Spinal cord (tissue), 10 donors: Measurements from ENCODE around the gene EPO. TPM values are rescaled to one million over a fixed set of nuclear protein-coding genes. Genes with fewer than 3 reads are reported as not detected.

ENCODE experiments used
- DNase-seq, 6 donors: peaks; one replicate each; pipeline versions ENCODE4 v3.0.0 to v3.0.0-alpha.2; 2013 to 2015; ENCODE audit warnings: low spot score in 6 of 6, low read depth in 4 of 6
- H3K27ac ChIP-seq: one replicate; pipeline ENCODE4 v1.5.1; 2013; ENCODE audit warnings: low read depth, low read length, control low read depth
- H3K27me3 ChIP-seq: one replicate; pipeline ENCODE4 v1.6.1; 2013; ENCODE audit warnings: low read length; ENCODE audit not compliant: control insufficient read depth, insufficient read depth
- H3K36me3 ChIP-seq: one replicate; pipeline ENCODE4 v1.6.1; 2013; ENCODE audit warnings: low read length; ENCODE audit not compliant: control insufficient read depth, insufficient read depth
- H3K4me1 ChIP-seq: one replicate; pipeline ENCODE4 v1.6.1; 2013; ENCODE audit warnings: low read length; ENCODE audit not compliant: control insufficient read depth, insufficient read depth
- H3K4me3 ChIP-seq: one replicate; pipeline ENCODE4 v1.5.1; 2013; ENCODE audit warnings: low read depth, low read length, control low read depth
- H3K9me3 ChIP-seq: one replicate; pipeline ENCODE4 v1.6.1; 2013; ENCODE audit warnings: low read length; ENCODE audit not compliant: control insufficient read depth, insufficient read depth
- WGBS: methylation state at CpG from one replicate; pipeline ENCODE4 v1.1.5; 2013; ENCODE audit warnings: missing lambda C conversion rate; ENCODE audit not compliant: insufficient coverage; 5-methylcytosine and 5-hydroxymethylcytosine counted together
- long read RNA-seq, 4 donors: transcript quantifications; one replicate each; lab custom pipeline, GENCODE V29; 2026
- polyA plus RNA-seq, 2 donors: library from polyadenylated mRNA; unstranded; fragments of 120-200 nt; gene quantifications; one replicate each; pipeline ENCODE4 v1.2.1, GENCODE V29; 2013; ENCODE audit not compliant: insufficient read length in 2 of 2
- total RNA-seq, 2 donors: library from RNA; depleted of rRNA in 1 of 2; stranded (reverse); fragments of 120-200 nt in 1 of 2; fragments of >200 nt in 1 of 2; gene quantifications; one replicate each; pipeline versions ENCODE4 v1.2.3 to v1.2.4, GENCODE V29; 2013 to 2014
- donor health status: healthy.

The EPO gene
- total RNA-seq (under 1 TPM in 1 of 2 donors, not detected in 1; 0.28 TPM), polyA plus RNA-seq (under 1 TPM; 0.44 TPM)
- long read RNA-seq, donor 1 = 0 reads
- long read RNA-seq, donor 2, partial matches to known transcripts = 0 of 1 reads
- long read RNA-seq, donor 2, other reads (novel, unspliced or antisense) = 0 of 1 reads
- long read RNA-seq, donor 3 = 0 reads
- long read RNA-seq, donor 4 = 0 reads

- Histone ChIP-seq H3K4me3 (no peak within 1 kb of the TSS), H3K36me3 (no peaks in the 10 kb centered on the region), H3K4me1 (peaks cover 5% of the 10 kb centered on the region), H3K9me3 (no peaks in the 10 kb centered on the region), H3K27ac (no peak within 1 kb of the TSS), H3K27me3 (peaks cover 37% of the 10 kb centered on the region)
- WGBS = 1% methylated on average over 21 of the region's 21 CpGs
- no peak for DNase-seq
These were observed at the start of gene EPO for GRCh38 chr7:100720279-100720670. TSS of gene EPO (plus strand) at chr7:100720468. CDS start at chr7:100720981, 513 bp downstream.

GRCh38 chr7:100671353-100672327 is 48.6 kb upstream of the EPO start:
- DNase-seq = no peak
- WGBS = 91% methylated on average over 15 of the region's 18 CpGs
- Histone ChIP-seq H3K27ac (no peak overlapping the region), H3K36me3 (peaks cover 9% of the 10 kb centered on the region), H3K4me3 (no peak overlapping the region), H3K9me3 (no peaks in the 10 kb centered on the region), H3K4me1 (peaks cover 19% of the 10 kb centered on the region), H3K27me3 (no peaks in the 10 kb centered on the region)

DNA sequence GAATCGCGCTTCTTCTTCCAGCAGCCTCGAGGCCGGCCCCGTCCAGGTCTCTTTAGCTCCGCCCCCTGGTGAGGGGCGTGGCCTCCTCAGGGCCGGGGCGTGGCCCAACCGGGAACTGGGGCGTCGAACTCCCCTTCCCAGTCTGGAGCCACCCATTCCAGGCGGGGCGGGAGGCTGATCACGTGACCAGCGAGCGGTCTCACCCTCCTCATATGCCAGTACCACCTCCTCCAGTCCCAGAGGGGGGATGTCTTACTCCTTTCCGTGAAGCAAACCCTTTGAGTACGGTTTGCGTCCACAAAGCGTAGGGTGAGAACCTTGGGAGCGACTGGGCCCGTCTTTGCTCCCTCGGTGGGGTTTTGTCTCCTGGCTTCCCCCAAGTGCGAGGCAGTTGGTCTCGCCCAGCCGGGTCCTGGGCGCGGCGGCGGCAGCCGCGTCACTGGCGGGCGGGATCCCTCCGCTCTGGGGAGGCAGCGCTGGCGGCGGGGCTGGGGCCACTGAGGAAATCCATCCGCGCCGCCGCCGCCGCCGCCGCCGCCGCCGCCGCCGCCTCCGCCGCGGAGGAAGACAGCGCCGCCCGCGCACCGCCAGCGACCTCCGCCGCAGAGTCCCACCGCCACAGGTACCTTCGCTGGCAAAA is 46.8 kb upstream of the EPO start, which contains the start of gene GNB2:
Gene GNB2, plus strand, starts transcription at position 439 of the 640 bp plus-strand sequence. CDS start 2,526 bp downstream, outside the sequence.
- H3K9me3 ChIP-seq = no peaks in the 10 kb centered on the region
- H3K4me3 ChIP-seq = peak within 1 kb of the TSS; percentile 97
- peaks cover 27% of the 10 kb centered on the region for H3K36me3 ChIP-seq
- WGBS = 0% methylated on average over 65 of the region's 65 CpGs
- peak within 1 kb of the TSS; percentile 99 for H3K27ac ChIP-seq
- peak; percentile 94 to 99 (median 97) for DNase-seq
- peaks cover 28% of the 10 kb centered on the region for H3K4me1 ChIP-seq
- no peaks in the 10 kb centered on the region for H3K27me3 ChIP-seq

GRCh38 chr7:100673942-100674410 is 46.3 kb upstream of the EPO start:
- Histone ChIP-seq H3K27me3 (no peaks in the 10 kb centered on the region), H3K36me3 (peaks cover 33% of the 10 kb centered on the region), H3K27ac (peak overlapping the region; percentile 93), H3K4me1 (peaks cover 32% of the 10 kb centered on the region), H3K4me3 (peak overlapping the region; percentile 97), H3K9me3 (no peaks in the 10 kb centered on the region)
- under 1% methylated on average over 29 of the region's 34 CpGs for WGBS
- peak in 1 of 6 donors; percentile 71 for DNase-seq

DNA sequence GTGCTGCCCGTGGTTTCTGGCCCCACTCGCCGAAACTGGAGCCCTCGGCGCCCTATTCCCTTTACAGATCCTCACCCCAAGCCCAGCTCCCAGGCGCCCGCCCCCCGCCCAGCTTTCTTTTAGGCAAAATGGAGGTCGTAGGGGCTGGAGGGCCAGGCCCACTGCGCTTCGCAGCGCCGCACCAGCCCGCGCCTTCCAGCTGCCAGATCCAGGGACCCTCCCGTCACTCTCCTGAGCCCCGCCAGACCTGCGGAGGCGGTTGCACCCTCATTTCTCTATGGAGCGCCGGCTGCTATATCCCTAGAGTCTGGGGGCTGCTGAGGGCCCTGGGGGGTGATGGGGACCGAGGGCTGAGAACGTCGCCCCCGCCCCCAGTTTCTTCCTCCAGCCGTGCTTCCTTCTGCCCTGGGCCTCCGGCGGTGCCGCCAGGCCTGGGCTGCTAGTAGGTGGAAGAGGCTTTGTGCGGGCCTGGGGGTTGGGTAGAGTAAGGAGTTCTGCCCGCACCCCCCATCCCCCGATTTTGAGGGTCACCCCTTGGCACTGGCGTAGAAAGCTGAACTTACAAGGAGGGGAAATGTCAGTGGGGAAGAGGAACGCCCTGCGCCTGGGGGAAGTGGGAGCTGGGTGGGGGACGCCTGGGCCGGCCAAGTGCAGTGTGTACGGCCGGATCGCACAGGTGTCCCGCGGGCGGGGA is 45.7 kb upstream of the EPO start:
- no peaks in the 10 kb centered on the region for H3K9me3 ChIP-seq
- 0% methylated on average over 36 of the region's 43 CpGs for WGBS
- H3K4me3 ChIP-seq = peak overlapping the region; percentile 97
- DNase-seq = peak in 2 of 6 donors; percentile 44 to 61
- H3K27me3 ChIP-seq = no peaks in the 10 kb centered on the region
- H3K27ac ChIP-seq = peak overlapping the region; percentile 93
- H3K4me1 ChIP-seq = peaks cover 32% of the 10 kb centered on the region
- H3K36me3 ChIP-seq = peaks cover 39% of the 10 kb centered on the region

GRCh38 chr7:100675105-100675451 is 45.2 kb upstream of the EPO start:
- no peaks in the 10 kb centered on the region for H3K9me3 ChIP-seq
- peaks cover 32% of the 10 kb centered on the region for H3K4me1 ChIP-seq
- peaks cover 44% of the 10 kb centered on the region for H3K36me3 ChIP-seq
- H3K27me3 ChIP-seq = no peaks in the 10 kb centered on the region
- peak overlapping the region; percentile 93 for H3K27ac ChIP-seq
- DNase-seq = no peak
- WGBS = under 1% methylated on average over 44 of the region's 46 CpGs
- H3K4me3 ChIP-seq = peak overlapping the region; percentile 97

- Histone ChIP-seq H3K9me3 (no peaks in the 10 kb centered on the region), H3K27ac (peak overlapping the region; percentile 93), H3K4me3 (peak overlapping the region; percentile 63), H3K4me1 (peaks cover 36% of the 10 kb centered on the region), H3K36me3 (peaks cover 51% of the 10 kb centered on the region), H3K27me3 (no peaks in the 10 kb centered on the region)
- DNase-seq = peak in 5 of 6 donors; percentile 73 to 97 (median 86)
- WGBS = 2% methylated on average over 34 of the region's 59 CpGs
These were observed 44.5 kb upstream of the EPO start for GRCh38 chr7:100675581-100676350.

DNA sequence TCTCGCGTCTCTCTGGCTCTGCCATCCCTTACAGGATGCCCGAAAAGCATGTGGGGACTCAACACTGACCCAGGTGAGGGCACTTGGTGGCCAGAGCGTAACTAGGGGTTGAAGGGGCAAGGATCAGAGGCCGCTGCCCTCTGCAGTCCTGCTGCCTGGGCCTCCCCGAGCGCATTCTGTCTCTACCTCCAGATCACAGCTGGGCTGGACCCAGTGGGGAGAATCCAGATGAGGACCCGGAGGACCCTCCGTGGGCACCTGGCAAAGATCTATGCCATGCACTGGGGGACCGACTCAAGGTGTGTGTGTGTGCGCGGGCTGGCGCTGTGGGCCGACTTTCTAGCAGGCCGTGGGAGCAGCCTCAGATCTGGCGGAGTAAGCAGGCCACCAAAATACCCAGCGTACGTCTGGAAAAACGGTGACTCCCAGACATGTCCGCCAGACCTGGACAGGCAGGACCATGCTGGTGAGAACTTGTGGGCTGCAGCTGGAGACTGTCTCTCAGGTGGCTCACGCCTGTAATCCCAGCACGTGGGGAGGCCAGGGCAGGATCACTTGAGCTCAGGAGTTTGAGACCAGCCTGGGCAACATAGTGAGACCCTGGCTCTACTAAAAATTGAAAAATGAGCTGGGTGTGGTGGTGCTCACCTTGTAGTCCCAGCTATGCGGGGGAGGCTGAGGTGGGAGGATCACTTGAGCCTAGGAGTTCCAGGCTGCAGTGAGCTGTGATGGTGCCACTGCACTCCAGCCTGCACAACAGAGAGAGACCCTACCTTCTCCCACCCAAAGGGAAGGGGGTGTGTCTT is 43.6 kb upstream of the EPO start:
- H3K4me3 ChIP-seq = peak overlapping the region; percentile 63
- H3K4me1 ChIP-seq = peaks cover 39% of the 10 kb centered on the region
- DNase-seq = no peak
- no peaks in the 10 kb centered on the region for H3K27me3 ChIP-seq
- peak overlapping the region; percentile 81 for H3K27ac ChIP-seq
- H3K36me3 ChIP-seq = peaks cover 59% of the 10 kb centered on the region
- WGBS = 74% methylated on average over 23 of the region's 23 CpGs
- H3K9me3 ChIP-seq = no peaks in the 10 kb centered on the region
